GM19455 (cell line): ENCODE data around the gene MYO1E.

Experiments used
- ATAC-seq: cut with Tn5 transposase; IDR thresholded peaks from one replicate; pipeline ENCODE4 v1.9.1; 2021; ENCODE audit not compliant: unreplicated experiment

MYO1E gene

DNA sequence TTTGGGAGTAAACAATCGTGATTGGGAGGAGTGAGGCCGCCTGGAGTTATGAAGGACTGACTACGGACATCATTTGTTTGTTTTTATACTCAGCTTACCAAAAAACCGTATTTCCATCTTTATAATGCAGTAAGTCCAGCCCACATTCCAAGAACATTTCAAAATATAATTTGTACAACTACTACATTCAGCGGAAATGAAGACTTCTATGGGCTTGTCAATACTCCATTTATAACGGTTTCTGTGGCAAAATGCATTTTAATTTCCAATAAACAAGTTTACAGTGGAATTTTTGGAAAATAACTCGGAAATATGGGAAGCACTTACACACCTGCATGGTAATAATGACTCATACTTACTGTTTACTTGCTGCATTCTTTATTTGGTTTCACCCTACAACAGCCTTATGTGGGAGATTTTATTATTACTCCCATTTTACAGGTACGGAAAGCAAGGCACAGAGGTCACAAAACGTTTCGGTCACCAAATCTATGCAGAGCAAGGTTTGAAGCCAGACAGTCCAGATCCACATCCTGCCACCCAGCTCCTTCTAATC is 103.7 kb downstream of the MYO1E start:
- no peak for ATAC-seq

DNA sequence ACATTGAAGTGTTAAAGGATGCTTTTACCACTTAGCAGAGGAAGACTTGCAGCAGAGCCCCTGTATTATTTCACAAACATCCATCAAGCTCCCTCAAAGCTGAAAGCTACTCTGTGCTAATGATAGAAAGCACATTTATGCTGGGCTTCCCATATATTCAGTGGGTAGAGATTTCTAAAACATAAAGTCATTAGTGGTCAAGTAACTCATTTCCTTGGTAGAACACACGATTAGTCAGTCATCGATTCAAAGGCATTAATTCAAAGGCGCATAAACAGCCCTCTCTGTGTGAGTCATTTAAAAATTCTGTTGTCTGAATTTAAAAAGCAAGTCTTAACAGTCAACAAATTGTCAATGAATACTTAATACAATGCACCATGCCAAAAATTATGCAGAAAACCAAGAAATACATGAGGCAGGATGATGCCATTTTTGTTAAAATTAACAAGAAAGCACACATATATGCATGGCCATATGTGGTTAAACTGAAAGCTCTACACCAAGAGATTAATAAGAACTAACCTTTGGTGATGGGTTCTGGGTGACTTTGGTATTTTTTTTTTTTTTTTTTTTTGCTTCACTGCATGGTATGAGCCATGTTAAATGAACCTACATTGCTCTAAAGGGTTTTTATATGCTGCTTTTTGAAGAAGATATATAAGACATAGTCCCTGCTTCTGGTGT is 104.4 kb downstream of the MYO1E start:
- no peak for ATAC-seq

- no peak for ATAC-seq
Observed at GRCh38 chr15:59266028-59266427, 106.6 kb downstream of the MYO1E start.

GRCh38 chr15:59262316-59262715 is 110.4 kb downstream of the MYO1E start:
- ATAC-seq = no peak

DNA sequence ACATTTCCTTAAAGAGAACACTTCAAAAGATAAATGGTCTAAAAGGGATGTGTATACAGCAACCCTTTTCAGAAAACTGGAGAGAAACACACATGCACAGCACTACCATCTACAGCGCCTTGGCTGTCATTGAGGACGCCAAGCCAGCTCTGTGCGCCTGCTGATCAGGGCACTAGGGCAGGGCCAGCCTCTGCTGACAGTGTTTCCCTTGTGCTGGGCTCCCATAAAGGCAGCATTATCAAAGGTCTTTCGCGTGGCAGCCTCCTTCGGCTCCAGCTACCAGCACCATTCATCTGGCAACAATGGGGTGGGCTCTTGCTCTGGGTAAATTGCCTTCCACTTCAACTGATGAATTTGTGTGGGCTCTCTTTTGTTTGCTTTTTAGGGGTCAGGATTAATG is 112.6 kb downstream of the MYO1E start:
- ATAC-seq = no peak

DNA sequence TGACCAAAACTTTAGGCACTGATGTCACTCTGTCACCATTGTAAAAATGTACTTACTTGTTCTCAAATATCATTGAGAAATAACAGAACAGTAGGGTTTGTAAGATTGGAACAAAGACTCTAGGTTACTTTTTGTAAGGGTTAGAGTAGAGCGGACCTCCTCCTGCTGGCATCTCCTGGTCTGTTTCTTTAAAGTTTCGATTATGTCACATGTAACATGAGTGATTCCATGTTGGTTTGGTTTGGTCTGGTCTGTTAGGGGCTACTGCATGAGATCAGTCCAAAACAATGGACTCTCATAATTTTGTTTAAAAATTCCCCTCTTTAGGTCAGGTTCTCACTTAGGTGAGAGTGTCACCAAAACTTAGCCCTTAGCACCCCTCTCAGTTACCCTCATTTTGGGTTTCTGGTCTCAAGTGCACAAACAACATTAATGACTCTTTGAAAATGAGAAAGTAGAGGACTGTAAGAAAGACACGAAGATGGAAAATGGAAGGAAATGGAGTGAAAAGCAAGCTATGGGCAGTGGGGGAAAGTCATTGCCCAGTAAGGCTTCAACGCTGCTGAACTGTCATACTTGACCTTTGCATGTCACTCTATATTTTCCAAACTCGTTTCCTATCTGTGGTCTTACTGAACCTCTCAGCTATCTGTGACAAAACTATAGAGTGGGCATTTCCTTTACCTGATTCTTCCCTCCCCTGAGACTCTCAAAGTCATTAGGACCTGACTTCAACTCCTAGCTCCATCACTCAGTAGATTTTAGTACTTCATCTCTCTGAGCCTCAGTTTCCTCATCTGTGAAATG is 113.3 kb downstream of the MYO1E start:
- no peak for ATAC-seq

GRCh38 chr15:59258317-59258716 is 114.4 kb downstream of the MYO1E start:
- no peak for ATAC-seq

- ATAC-seq = no peak
Observed at GRCh38 chr15:59257140-59257539, 115.5 kb downstream of the MYO1E start.

GRCh38 chr15:59256482-59256881 is 116.2 kb downstream of the MYO1E start:
- no peak for ATAC-seq

DNA sequence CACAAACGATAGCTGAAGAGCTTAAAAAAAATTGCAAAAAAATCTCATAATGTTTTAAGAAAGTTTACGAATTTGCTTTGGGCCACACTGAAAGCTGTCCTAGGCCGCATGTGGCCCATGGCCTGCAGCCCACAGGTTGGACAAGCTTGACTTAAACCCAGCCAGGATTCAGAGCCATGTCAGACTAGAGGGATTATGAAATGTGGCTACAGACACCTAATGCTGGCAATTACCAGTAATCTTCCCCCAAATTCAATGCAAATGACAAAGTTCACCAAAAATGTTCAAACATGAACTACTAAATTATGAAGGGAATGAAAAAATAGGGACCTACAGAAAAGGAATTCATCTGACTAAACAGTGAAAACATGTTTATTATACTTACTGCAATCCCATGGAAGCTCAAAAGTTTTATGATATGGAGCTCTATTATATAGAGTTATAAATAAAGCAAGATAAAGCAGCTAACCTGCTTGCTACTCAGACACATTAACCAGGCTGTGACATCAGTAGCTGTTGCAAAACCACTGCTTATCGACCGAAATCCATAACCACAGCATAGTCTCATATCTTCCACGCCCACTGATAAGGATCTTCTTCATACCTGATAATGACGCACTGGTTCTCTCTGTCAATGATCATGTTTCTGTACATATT is 116.9 kb downstream of the MYO1E start:
- no peak for ATAC-seq

- ATAC-seq = no peak
Observed at GRCh38 chr15:59252137-59252536, 120.5 kb downstream of the MYO1E start.

GRCh38 chr15:59251001-59251845 is 121.4 kb downstream of the MYO1E start:
- no peak for ATAC-seq

GRCh38 chr15:59250249-59250648 is 122.4 kb downstream of the MYO1E start:
- no peak for ATAC-seq

- ATAC-seq = no peak
Observed at GRCh38 chr15:59249816-59250215, 122.9 kb downstream of the MYO1E start.

DNA sequence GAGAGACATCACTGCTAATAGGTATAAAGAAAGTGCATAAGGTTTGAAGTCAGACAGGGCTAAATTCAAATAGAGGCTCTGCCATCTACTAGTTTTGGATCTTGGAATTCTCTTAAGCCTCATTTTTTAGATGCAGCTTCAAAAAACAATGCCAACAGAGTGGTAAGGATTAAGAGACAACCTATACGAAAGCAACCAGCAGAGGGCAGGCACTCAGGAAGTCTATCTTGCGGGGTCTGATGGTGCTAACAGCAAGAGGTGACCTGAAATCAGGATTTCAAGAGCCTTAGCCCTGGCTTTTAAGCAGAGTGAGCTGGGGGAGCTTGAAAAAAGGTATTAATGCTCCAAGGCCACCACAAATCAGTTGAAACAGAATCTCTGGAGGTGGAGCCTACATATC is 125.3 kb downstream of the MYO1E start:
- no peak for ATAC-seq

DNA sequence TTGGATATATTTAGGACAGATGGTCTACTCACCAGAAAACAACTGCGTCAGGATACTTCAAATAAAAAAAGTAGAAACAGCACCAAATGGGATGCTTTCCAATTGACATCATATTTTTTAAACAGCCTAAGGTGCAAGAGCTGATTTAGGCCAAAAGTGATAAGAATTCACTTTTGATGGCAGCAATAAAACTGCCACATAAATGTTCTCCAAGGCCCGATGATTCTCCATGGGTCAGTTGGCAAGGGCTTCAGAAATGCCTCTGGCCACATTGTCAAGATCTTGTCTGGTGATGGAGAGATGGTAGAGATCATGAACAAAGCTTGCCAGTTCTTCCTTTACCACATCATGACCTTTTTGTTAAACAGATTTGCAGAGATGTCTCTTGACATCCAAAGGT is 127.1 kb downstream of the MYO1E start:
- no peak for ATAC-seq

GRCh38 chr15:59244337-59244736 is 128.3 kb downstream of the MYO1E start:
- peak; percentile 77 for ATAC-seq

- ATAC-seq = no peak
Observed at GRCh38 chr15:59243622-59244021, 129.0 kb downstream of the MYO1E start.

DNA sequence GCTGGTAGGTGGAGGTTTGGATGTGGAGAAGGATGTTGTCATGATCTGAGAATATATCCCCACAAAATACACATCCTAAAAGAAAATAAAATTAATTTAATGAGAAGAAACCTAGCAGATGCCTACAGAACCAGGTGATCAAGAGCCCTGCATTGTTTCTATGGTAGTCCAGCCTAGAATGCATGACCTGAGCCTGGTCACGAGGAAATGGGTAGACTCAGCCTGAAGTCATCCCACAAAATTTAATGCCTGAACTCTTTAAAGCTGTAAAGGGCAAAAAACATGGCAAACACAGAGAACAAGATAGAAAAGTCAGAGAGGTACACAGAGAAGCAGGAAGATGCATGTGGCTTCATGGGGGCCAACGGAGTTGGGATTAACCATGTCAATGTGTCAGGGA is 130.0 kb downstream of the MYO1E start:
- ATAC-seq = no peak

DNA sequence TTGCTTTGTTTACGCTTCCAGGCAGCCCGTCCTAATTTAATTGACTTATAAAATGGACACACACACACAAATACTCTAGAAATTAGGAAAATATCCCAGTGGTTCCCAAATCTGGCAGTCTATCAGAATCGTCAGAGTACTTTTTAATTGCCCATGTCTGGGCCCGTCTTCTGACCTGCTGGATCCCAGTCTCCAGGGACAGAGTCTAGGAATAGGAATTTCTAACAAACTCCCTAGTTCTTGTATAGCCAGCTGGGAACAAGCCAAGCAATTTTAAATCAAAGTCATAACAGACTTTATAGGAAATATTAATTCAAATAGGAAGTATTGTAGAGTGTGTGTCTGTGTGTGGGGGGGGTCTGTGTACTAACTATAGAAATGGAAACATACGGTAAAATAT is 132.6 kb downstream of the MYO1E start:
- no peak for ATAC-seq

DNA sequence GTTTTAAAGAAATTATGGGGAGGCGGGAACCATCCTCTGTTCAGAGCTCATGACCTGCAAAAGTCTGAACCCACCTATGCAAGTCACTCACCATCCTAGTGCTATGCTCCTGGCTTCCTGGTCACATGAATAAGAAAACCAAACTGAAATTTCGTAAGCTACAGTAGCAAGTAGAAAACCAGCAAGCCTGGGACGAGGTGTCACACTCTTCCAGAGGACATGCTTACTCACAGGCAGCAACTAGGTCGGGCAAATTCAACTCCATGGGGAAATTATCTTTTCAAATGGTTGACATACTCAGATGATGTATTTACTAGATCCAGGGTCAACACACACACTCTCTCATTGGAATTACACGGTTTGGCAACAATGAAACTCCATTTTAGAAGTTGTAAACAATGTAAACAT is 134.7 kb downstream of the MYO1E start:
- peak; percentile 67 for ATAC-seq
